CD4-positive, alpha-beta T cell (primary cell): ENCODE data around the gene HIVEP3. TPM values are rescaled to one million over a fixed set of nuclear protein-coding genes. Genes with fewer than 3 reads are reported as not detected.

Source experiments
- ATAC-seq: fragments of 200-7000 bp; cut with Tn5 transposase; one replicate; pipeline ENCODE4 v1.10.0; 2022; ENCODE audit warnings: mild to moderate bottlenecking; ENCODE audit not compliant: poor library complexity
- CTCF ChIA-PET: fragments of 350-600 bp; sonication (Branson Sonifier 250); formaldehyde crosslinking; loops from one replicate; lab custom pipeline; 2021; ENCODE audit warnings: antibody characterized with exemption, inconsistent platforms; lab: Charles Lee
- POLR2A ChIA-PET: fragments of 350-600 bp; sonication (Branson Sonifier 250); formaldehyde crosslinking; loops from one replicate; lab custom pipeline; 2021; ENCODE audit warnings: antibody characterized with exemption, inconsistent platforms; lab: Charles Lee
- DNase-seq, 14 experiments: peaks; one replicate each; pipeline ENCODE4 v3.0.0-alpha.2; 2013 to 2020; ENCODE audit warnings: mixed read lengths in 2 of 14
- H3K27ac ChIP-seq, 2 donors: one replicate each; pipeline versions ENCODE4 v1.5.1 to v1.7.0; 2013; ENCODE audit warnings: low read length in 2 of 2, low read depth in 1 of 2, mild to moderate bottlenecking in 1 of 2
- H3K27me3 ChIP-seq, 2 experiments: 1 replicate in 1 of 2; 2 replicates in 1 of 2; pipeline versions ENCODE4 v1.6.1 to v1.7.0; 2013; ENCODE audit warnings: low read length in 2 of 2, control low read depth in 1 of 2, mild to moderate bottlenecking in 1 of 2, moderate library complexity in 1 of 2; ENCODE audit not compliant: insufficient read depth in 2 of 2, control insufficient read depth in 1 of 2
- H3K36me3 ChIP-seq: one replicate; pipeline ENCODE4 v1.6.1; 2013; ENCODE audit warnings: low read length, control low read depth; ENCODE audit not compliant: insufficient read depth
- H3K4me1 ChIP-seq: one replicate; pipeline ENCODE4 v1.6.1; 2013; ENCODE audit warnings: low read length, control low read depth; ENCODE audit not compliant: insufficient read depth
- H3K4me3 ChIP-seq: one replicate; pipeline ENCODE4 v1.5.1; 2013; ENCODE audit warnings: mild to moderate bottlenecking, low read length, moderate library complexity
- H3K9me3 ChIP-seq, 2 experiments: 1 replicate in 1 of 2; 2 replicates in 1 of 2; pipeline versions ENCODE4 v1.6.1 to v1.7.0; 2013; ENCODE audit warnings: low read length in 2 of 2, mild to moderate bottlenecking in 2 of 2, control low read depth in 1 of 2, moderate library complexity in 1 of 2; ENCODE audit not compliant: control insufficient read depth in 1 of 2, insufficient read depth in 1 of 2
- H3K27ac Mint-ChIP-seq: one replicate; pipeline ENCODE4 v1.8.0; 2020; ENCODE audit warnings: mixed read lengths
- H3K27me3 Mint-ChIP-seq: one replicate; pipeline ENCODE4 v1.8.0; 2021; ENCODE audit warnings: mixed read lengths
- H3K36me3 Mint-ChIP-seq: one replicate; pipeline ENCODE4 v1.8.0; 2021; ENCODE audit warnings: low read depth, mixed read lengths
- H3K4me1 Mint-ChIP-seq: one replicate; pipeline ENCODE4 v1.8.0; 2021; ENCODE audit warnings: low read depth, mixed read lengths
- H3K4me3 Mint-ChIP-seq: one replicate; pipeline ENCODE4 v1.8.0; 2020; ENCODE audit warnings: mild to moderate bottlenecking, mixed read lengths
- H3K9me3 Mint-ChIP-seq: one replicate; pipeline ENCODE4 v1.8.0; 2020; ENCODE audit warnings: mixed read lengths
- CTCF ChIP-seq: fragments of 200-600 bp; IDR thresholded peaks from one replicate; pipeline ENCODE4 v1.8.0; 2022; ENCODE audit warnings: antibody characterized with exemption, mild to moderate bottlenecking
- intact Hi-C, 2 experiments: fragments of 100-400 bp; cut with DNase I in 1 of 2; cut with micrococcal nuclease in 1 of 2; formaldehyde crosslinking; loops; one replicate each; pipeline versions ENCODE4 v1.15.1 to v1.9.0; 2023 to 2025; cut with DNase I, micrococcal nuclease
- total RNA-seq, 174 experiments: library from RNA in 2 of 174; stranded (reverse) in 2 of 174; gene quantifications; one replicate each; pipeline ENCODE4 v1.2.3 and lab custom pipeline; 2021 to 2026

The HIVEP3 gene
- total RNA-seq, 2 experiments from 2014 or later, result 5.1 to 5.4 TPM

GRCh38 chr1:41883507-41883906 is 35.2 kb downstream of the HIVEP3 start:
- Histone ChIP-seq H3K9me3 (no peaks in the 10 kb centered on the region), H3K27me3 (no peaks in the 10 kb centered on the region), H3K36me3 (no peaks in the 10 kb centered on the region), H3K27ac (no peak overlapping the region), H3K4me3 (no peak overlapping the region), H3K4me1 (peaks cover 6% of the 10 kb centered on the region)
- Mint-ChIP-seq H3K36me3 (no peaks in the 10 kb centered on the region), H3K4me1 (peaks cover 11% of the 10 kb centered on the region), H3K27me3 (no peaks in the 10 kb centered on the region), H3K27ac (no peak overlapping the region), H3K4me3 (no peak overlapping the region), H3K9me3 (no peaks in the 10 kb centered on the region)
- ATAC-seq (no peak), DNase-seq (no peak)
- CTCF ChIA-PET, result no interaction called here
- POLR2A ChIA-PET, result no interaction called here
- no peak for TF ChIP-seq CTCF
- intact Hi-C loops, result no loop called here

GRCh38 chr1:41882486-41882885 is 36.2 kb downstream of the HIVEP3 start:
- no peak for TF ChIP-seq CTCF
- Mint-ChIP-seq H3K9me3 (no peaks in the 10 kb centered on the region), H3K36me3 (no peaks in the 10 kb centered on the region), H3K27ac (no peak overlapping the region), H3K4me1 (peaks cover 11% of the 10 kb centered on the region), H3K4me3 (no peak overlapping the region), H3K27me3 (no peaks in the 10 kb centered on the region)
- CTCF ChIA-PET, result no interaction called here
- intact Hi-C loops, result no loop called here
- H3K27me3 ChIP-seq, result no peaks in the 10 kb centered on the region
- ATAC-seq (no peak), DNase-seq (no peak)
- no peaks in the 10 kb centered on the region for H3K36me3 ChIP-seq
- no peak overlapping the region for H3K4me3 ChIP-seq
- H3K9me3 ChIP-seq, result no peaks in the 10 kb centered on the region
- peaks cover 6% of the 10 kb centered on the region for H3K4me1 ChIP-seq
- POLR2A ChIA-PET, result interaction anchor here (1.1 kb wide), 1 partner anchor 9 kb away, joined by 3 read pairs; no protein-coding TSS in a partner anchor
- no peak overlapping the region for H3K27ac ChIP-seq

- Histone ChIP-seq H3K4me1 (peaks cover 6% of the 10 kb centered on the region), H3K27me3 (no peaks in the 10 kb centered on the region), H3K36me3 (no peaks in the 10 kb centered on the region), H3K9me3 (no peaks in the 10 kb centered on the region), H3K4me3 (no peak overlapping the region), H3K27ac (no peak overlapping the region)
- no peak for TF ChIP-seq CTCF
- CTCF ChIA-PET, result no interaction called here
- POLR2A ChIA-PET, result interaction anchor here (1.1 kb wide), 1 partner anchor 10 kb away, joined by 3 read pairs; no protein-coding TSS in a partner anchor
- Mint-ChIP-seq H3K27ac (no peak overlapping the region), H3K4me3 (no peak overlapping the region), H3K36me3 (no peaks in the 10 kb centered on the region), H3K27me3 (no peaks in the 10 kb centered on the region), H3K9me3 (no peaks in the 10 kb centered on the region), H3K4me1 (peaks cover 11% of the 10 kb centered on the region)
- ATAC-seq (no peak), DNase-seq (peak in 1 of 14 experiments; percentile 29)
- intact Hi-C loops, result no loop called here
These were observed 36.6 kb downstream of the HIVEP3 start for GRCh38 chr1:41882068-41882477.
